ENCODE data around the gene BPIFB1.

GRCh38 chr20:33301192-33301930, 18.3 kb downstream of the BPIFB1 start:
- TF ChIP-seq CTCF (CRISPR knock-in tag; IDR thresholded peaks at IDR 0.05) (no peak), ATF2 (CRISPR knock-in tag; IDR thresholded peaks at IDR 0.05) (no peak), ATF6 (CRISPR knock-in tag; conservative IDR thresholded peaks at IDR 0.05) (no peak), ZNF274 (CRISPR knock-in tag; IDR thresholded peaks at IDR 0.05) (no peak), JUND (CRISPR knock-in tag; IDR thresholded peaks at IDR 0.05) (no peak), SRF (IDR thresholded peaks at IDR 0.05; ENCODE audit: low read depth, low read length) (no peak)

Measured in HepG2 (cell line).